WTC11 (cell line): Measurements from ENCODE around the gene CCDC17.

ENCODE experiments used
- GRHL2 ChIP-seq: fragments of 250-450 bp; sonication (Bioruptor Pico); IDR thresholded peaks from 2 replicates; pipeline ENCODE4 v1.8.0; 2022; ENCODE audit warnings: mild to moderate bottlenecking, moderate library complexity; ENCODE audit not compliant: insufficient replicate concordance, severe bottlenecking
- JUN ChIP-seq: sonication (generic); formaldehyde crosslinking; IDR thresholded peaks from 2 replicates; pipeline ENCODE4 v1.8.0; 2023; ENCODE audit warnings: mild to moderate bottlenecking, missing genetic modification reagents
- MYBL2 ChIP-seq: sonication (generic); formaldehyde crosslinking; IDR thresholded peaks from 2 replicates; pipeline ENCODE4 v1.8.1; 2023; ENCODE audit warnings: mild to moderate bottlenecking, moderate library complexity, missing genetic modification reagents
- NFYB ChIP-seq: sonication (generic); formaldehyde crosslinking; conservative IDR thresholded peaks from 2 replicates; pipeline ENCODE4 v1.8.0; 2022; ENCODE audit warnings: low read depth, missing genetic modification reagents
- TEAD4 ChIP-seq: sonication (generic); formaldehyde crosslinking; IDR thresholded peaks from 2 replicates; pipeline ENCODE4 v1.8.0; 2022; ENCODE audit warnings: mild to moderate bottlenecking, missing genetic modification reagents
- ZNF416 ChIP-seq: fragments of 250-450 bp; sonication (Bioruptor Pico); IDR thresholded peaks from 2 replicates; pipeline ENCODE4 v1.9.0; 2021; ENCODE audit warnings: mild to moderate bottlenecking, inconsistent platforms
- TF ChIP-seq, protein P1 (sequence below): sonication (generic); formaldehyde crosslinking; conservative IDR thresholded peaks from 2 replicates; pipeline ENCODE4 v1.8.1; 2022; ENCODE audit warnings: mild to moderate bottlenecking, missing genetic modification reagents
- TF ChIP-seq, protein P2 (sequence below): fragments of 200-600 bp; IDR thresholded peaks from 2 replicates; pipeline ENCODE4 v1.8.0; 2022; ENCODE audit warnings: antibody characterized with exemption
- TF ChIP-seq, protein P3 (sequence below): fragments of 250-450 bp; sonication (Bioruptor Pico); IDR thresholded peaks from 2 replicates; pipeline ENCODE4 v1.9.0; 2021; ENCODE audit warnings: mild to moderate bottlenecking
- TF ChIP-seq, protein P4 (sequence below): sonication (generic); formaldehyde crosslinking; IDR thresholded peaks from 2 replicates; pipeline ENCODE4 v1.8.0; 2022; ENCODE audit warnings: mild to moderate bottlenecking, missing genetic modification reagents
- TF ChIP-seq, protein P5 (sequence below): sonication (generic); formaldehyde crosslinking; IDR thresholded peaks from 2 replicates; pipeline ENCODE4 v1.8.0; 2022; ENCODE audit warnings: mild to moderate bottlenecking, missing genetic modification reagents

DNA sequence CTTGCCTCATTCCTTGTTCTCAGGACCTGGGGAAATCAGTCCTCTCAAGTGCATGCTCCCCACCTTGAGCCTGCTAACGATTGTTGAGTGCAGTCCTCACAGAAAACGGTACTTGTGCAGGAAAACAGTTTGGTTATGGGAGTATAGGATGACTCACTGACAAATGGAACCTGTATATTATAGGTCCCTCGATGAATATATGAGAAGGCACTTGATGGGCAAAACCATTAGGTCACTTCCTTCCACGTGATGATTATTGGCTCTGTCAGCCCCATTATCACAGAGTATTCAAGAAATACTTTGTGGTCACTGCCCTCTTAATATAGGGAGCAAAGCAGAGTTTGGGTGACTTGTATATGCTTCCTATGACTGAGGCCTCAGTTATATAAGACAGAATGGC, 6.2 kb downstream of the CCDC17 start:
- TF ChIP-seq JUN (CRISPR knock-in tag) (no peak), NFYB (CRISPR knock-in tag) (no peak), MYBL2 (CRISPR knock-in tag) (no peak), GRHL2 (CRISPR knock-in tag) (no peak), TEAD4 (CRISPR knock-in tag) (no peak), ZNF416 (no peak)
- TF ChIP-seq, protein P1, sequence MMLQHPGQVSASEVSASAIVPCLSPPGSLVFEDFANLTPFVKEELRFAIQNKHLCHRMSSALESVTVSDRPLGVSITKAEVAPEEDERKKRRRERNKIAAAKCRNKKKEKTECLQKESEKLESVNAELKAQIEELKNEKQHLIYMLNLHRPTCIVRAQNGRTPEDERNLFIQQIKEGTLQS (CRISPR knock-in tag): no peak
- TF ChIP-seq, protein P2, sequence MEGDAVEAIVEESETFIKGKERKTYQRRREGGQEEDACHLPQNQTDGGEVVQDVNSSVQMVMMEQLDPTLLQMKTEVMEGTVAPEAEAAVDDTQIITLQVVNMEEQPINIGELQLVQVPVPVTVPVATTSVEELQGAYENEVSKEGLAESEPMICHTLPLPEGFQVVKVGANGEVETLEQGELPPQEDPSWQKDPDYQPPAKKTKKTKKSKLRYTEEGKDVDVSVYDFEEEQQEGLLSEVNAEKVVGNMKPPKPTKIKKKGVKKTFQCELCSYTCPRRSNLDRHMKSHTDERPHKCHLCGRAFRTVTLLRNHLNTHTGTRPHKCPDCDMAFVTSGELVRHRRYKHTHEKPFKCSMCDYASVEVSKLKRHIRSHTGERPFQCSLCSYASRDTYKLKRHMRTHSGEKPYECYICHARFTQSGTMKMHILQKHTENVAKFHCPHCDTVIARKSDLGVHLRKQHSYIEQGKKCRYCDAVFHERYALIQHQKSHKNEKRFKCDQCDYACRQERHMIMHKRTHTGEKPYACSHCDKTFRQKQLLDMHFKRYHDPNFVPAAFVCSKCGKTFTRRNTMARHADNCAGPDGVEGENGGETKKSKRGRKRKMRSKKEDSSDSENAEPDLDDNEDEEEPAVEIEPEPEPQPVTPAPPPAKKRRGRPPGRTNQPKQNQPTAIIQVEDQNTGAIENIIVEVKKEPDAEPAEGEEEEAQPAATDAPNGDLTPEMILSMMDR: no peak
- TF ChIP-seq, protein P3, sequence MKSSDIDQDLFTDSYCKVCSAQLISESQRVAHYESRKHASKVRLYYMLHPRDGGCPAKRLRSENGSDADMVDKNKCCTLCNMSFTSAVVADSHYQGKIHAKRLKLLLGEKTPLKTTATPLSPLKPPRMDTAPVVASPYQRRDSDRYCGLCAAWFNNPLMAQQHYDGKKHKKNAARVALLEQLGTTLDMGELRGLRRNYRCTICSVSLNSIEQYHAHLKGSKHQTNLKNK (CRISPR knock-in tag): no peak
- TF ChIP-seq, protein P4, sequence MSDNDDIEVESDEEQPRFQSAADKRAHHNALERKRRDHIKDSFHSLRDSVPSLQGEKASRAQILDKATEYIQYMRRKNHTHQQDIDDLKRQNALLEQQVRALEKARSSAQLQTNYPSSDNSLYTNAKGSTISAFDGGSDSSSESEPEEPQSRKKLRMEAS: no peak
- TF ChIP-seq, protein P5, sequence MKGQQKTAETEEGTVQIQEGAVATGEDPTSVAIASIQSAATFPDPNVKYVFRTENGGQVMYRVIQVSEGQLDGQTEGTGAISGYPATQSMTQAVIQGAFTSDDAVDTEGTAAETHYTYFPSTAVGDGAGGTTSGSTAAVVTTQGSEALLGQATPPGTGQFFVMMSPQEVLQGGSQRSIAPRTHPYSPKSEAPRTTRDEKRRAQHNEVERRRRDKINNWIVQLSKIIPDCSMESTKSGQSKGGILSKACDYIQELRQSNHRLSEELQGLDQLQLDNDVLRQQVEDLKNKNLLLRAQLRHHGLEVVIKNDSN (CRISPR knock-in tag): no peak
